ENCODE measurements around the gene CRIM1.

CRIM1 gene

GRCh38 chr2:36433311-36434217 lies 78.0 kb downstream of the CRIM1 start:
- DNase-seq: peak; percentile 14

GRCh38 chr2:36438449-36438977 lies 82.9 kb downstream of the CRIM1 start:
- DNase-seq: no peak

- no peak for DNase-seq
Observed at GRCh38 chr2:36439084-36439483, 83.5 kb downstream of the CRIM1 start.

GRCh38 chr2:36441065-36441625 lies 85.6 kb downstream of the CRIM1 start:
- no peak for DNase-seq

- peak; percentile 80 for DNase-seq
Observed at GRCh38 chr2:36441816-36442215, 86.2 kb downstream of the CRIM1 start.

GRCh38 chr2:36444216-36444936 lies 88.8 kb downstream of the CRIM1 start:
- no peak for DNase-seq

GRCh38 chr2:36445185-36445866 lies 89.7 kb downstream of the CRIM1 start:
- no peak for DNase-seq

- no peak for DNase-seq
Observed at GRCh38 chr2:36446294-36446693, 90.7 kb downstream of the CRIM1 start.

GRCh38 chr2:36449213-36449612 lies 93.6 kb downstream of the CRIM1 start:
- DNase-seq: no peak

- DNase-seq: peak; percentile 86
Observed at GRCh38 chr2:36449943-36450392, 94.4 kb downstream of the CRIM1 start.

GRCh38 chr2:36450466-36451196 lies 95.1 kb downstream of the CRIM1 start:
- DNase-seq: no peak

- DNase-seq: peak; percentile 88
Observed at GRCh38 chr2:36451512-36451911, 95.9 kb downstream of the CRIM1 start.

GRCh38 chr2:36452260-36452659 lies 96.7 kb downstream of the CRIM1 start:
- no peak for DNase-seq

- DNase-seq: no peak
Observed at GRCh38 chr2:36453652-36454051, 98.1 kb downstream of the CRIM1 start.

GRCh38 chr2:36455011-36455410 lies 99.4 kb downstream of the CRIM1 start:
- DNase-seq: no peak

- DNase-seq: no peak
Observed at GRCh38 chr2:36455788-36456187, 100.2 kb downstream of the CRIM1 start.

GRCh38 chr2:36456227-36457175 lies 100.9 kb downstream of the CRIM1 start:
- DNase-seq: no peak

- no peak for DNase-seq
Observed at GRCh38 chr2:36458106-36458505, 102.5 kb downstream of the CRIM1 start.

- peak; percentile 31 for DNase-seq
Observed at GRCh38 chr2:36459725-36460137, 104.2 kb downstream of the CRIM1 start.

GRCh38 chr2:36461039-36461681 lies 105.6 kb downstream of the CRIM1 start:
- DNase-seq: no peak

Data from hematopoietic multipotent progenitor cell treated with erythropoietin and hydrocortisone succinate and interleukin-3 and kit ligand, for 4 days (in vitro differentiated cells).